HG02943 (cell line): ENCODE data around the gene PCDHGA8.
"Not testable (repeated sequence)": the region's sequence is repeated elsewhere in the genome, so short reads cannot be mapped to it uniquely, and the experiment has no call there.

Experiments used
- ATAC-seq: cut with Tn5 transposase; IDR thresholded peaks from one replicate; pipeline ENCODE4 v1.9.1; 2021; ENCODE audit warnings: mild to moderate bottlenecking, low read depth, moderate library complexity; ENCODE audit not compliant: unreplicated experiment

PCDHGA8 gene

GRCh38 chr5:141392429-141393198 lies at the start of gene PCDHGA8:
Gene PCDHGA8, plus strand, starts transcription at chr5:141392633. Its CDS starts 181 bp downstream, at chr5:141392814.
- no peak for ATAC-seq

- no peak for ATAC-seq
Measured at GRCh38 chr5:141342773-141343172, 49.7 kb upstream of the PCDHGA8 start.

GRCh38 chr5:141343242-141343952 lies 49.0 kb upstream of the PCDHGA8 start, which contains the start of gene PCDHGA3:
Gene PCDHGA3, plus strand, starts transcription at chr5:141343829. Its CDS starts 205 bp downstream, at chr5:141344034.
- ATAC-seq = no peak

GRCh38 chr5:141343953-141344463 lies 48.4 kb upstream of the PCDHGA8 start:
- ATAC-seq = no peak

- no peak for ATAC-seq
Measured at GRCh38 chr5:141345327-141345726, 47.1 kb upstream of the PCDHGA8 start.

- not testable (repeated sequence) for ATAC-seq
Measured at GRCh38 chr5:141346017-141346416, 46.4 kb upstream of the PCDHGA8 start.

- no peak for ATAC-seq
Measured at GRCh38 chr5:141349917-141350619, 42.4 kb upstream of the PCDHGA8 start, which contains the start of gene PCDHGB1. Gene PCDHGB1, plus strand, starts transcription at chr5:141350099. Its CDS starts 162 bp downstream, at chr5:141350261.

GRCh38 chr5:141351591-141351990 lies 40.8 kb upstream of the PCDHGA8 start:
- ATAC-seq = no peak

GRCh38 chr5:141354900-141355469 lies 37.4 kb upstream of the PCDHGA8 start, which contains the start of gene PCDHGA4:
Gene PCDHGA4, plus strand, starts transcription at chr5:141355021. Its CDS starts 87 bp downstream, at chr5:141355108.
- ATAC-seq = no peak

- no peak for ATAC-seq
Measured at GRCh38 chr5:141355641-141356040, 36.8 kb upstream of the PCDHGA8 start.

- ATAC-seq = no peak
Measured at GRCh38 chr5:141356133-141356532, 36.3 kb upstream of the PCDHGA8 start.

- no peak for ATAC-seq
Measured at GRCh38 chr5:141356950-141357349, 35.5 kb upstream of the PCDHGA8 start.

- ATAC-seq = no peak
Measured at GRCh38 chr5:141359790-141360426, 32.5 kb upstream of the PCDHGA8 start, which contains the start of gene PCDHGB2. Gene PCDHGB2, plus strand, starts transcription at chr5:141359994. Its CDS starts 142 bp downstream, at chr5:141360136.

- ATAC-seq = no peak
Measured at GRCh38 chr5:141360685-141361084, 31.7 kb upstream of the PCDHGA8 start.

GRCh38 chr5:141362719-141363118 lies 29.7 kb upstream of the PCDHGA8 start:
- no peak for ATAC-seq

GRCh38 chr5:141363952-141364660 lies 28.3 kb upstream of the PCDHGA8 start, which contains the start of gene PCDHGA5:
Gene PCDHGA5, plus strand, starts transcription at chr5:141364162. Its CDS starts 169 bp downstream, at chr5:141364331.
- no peak for ATAC-seq

GRCh38 chr5:141366016-141366896 lies 26.2 kb upstream of the PCDHGA8 start:
- no peak for ATAC-seq
